Large intestine (tissue), 3 donors: ENCODE measurements around the gene RNF13. TPM values are rescaled to one million over a fixed set of nuclear protein-coding genes. Genes with fewer than 3 reads are reported as not detected.
"Not testable (repeated sequence)": the region's sequence is repeated elsewhere in the genome, so short reads cannot be mapped to it uniquely, and the experiment has no call there.

ENCODE experiments used
- DNase-seq, 2 donors: peaks; one replicate each; pipeline versions ENCODE4 v3.0.0 to v3.0.0-alpha.2; 2013
- H3K27ac ChIP-seq: one replicate; pipeline ENCODE4 v1.5.1; 2013; ENCODE audit warnings: low read length
- H3K27me3 ChIP-seq: 2 replicates; pipeline ENCODE4 v1.6.1; 2013; ENCODE audit warnings: low read length; ENCODE audit not compliant: control insufficient read depth, insufficient read depth
- H3K36me3 ChIP-seq: 2 replicates; pipeline ENCODE4 v1.6.1; 2013; ENCODE audit warnings: low read length; ENCODE audit not compliant: control insufficient read depth, insufficient read depth
- H3K4me1 ChIP-seq: one replicate; pipeline ENCODE4 v1.6.1; 2013; ENCODE audit warnings: low read length; ENCODE audit not compliant: control insufficient read depth, insufficient read depth
- H3K4me3 ChIP-seq: one replicate; pipeline ENCODE4 v1.5.1; 2013; ENCODE audit warnings: low read length
- H3K9me3 ChIP-seq: one replicate; pipeline ENCODE4 v1.6.1; 2013; ENCODE audit warnings: mild to moderate bottlenecking, low read depth, low read length, moderate library complexity; ENCODE audit not compliant: control insufficient read depth
- WGBS: methylation state at CpG from one replicate; pipeline ENCODE4 v1.1.5; 2013; ENCODE audit warnings: low lambda C conversion rate; ENCODE audit not compliant: insufficient coverage; 5-methylcytosine and 5-hydroxymethylcytosine counted together
- polyA plus RNA-seq: library from polyadenylated mRNA; unstranded; fragments of 120-200 nt; gene quantifications from one replicate; pipeline ENCODE4 v1.2.1, GENCODE V29; 2013

Gene RNF13
- polyA plus RNA-seq, 1 donor = 56.2 TPM

GRCh38 chr3:149977386-149977785 is 164.4 kb downstream of the RNF13 start:
- Histone ChIP-seq H3K27me3 (no peaks in the 10 kb centered on the region), H3K36me3 (no peaks in the 10 kb centered on the region), H3K4me1 (no peaks in the 10 kb centered on the region), H3K27ac (no peak overlapping the region), H3K9me3 (no peaks in the 10 kb centered on the region), H3K4me3 (no peak overlapping the region)
- no CpG with 5 or more reads among the region's 2 CpGs for WGBS
- no peak for DNase-seq

- not testable (repeated sequence) for H3K36me3 ChIP-seq, H3K27ac ChIP-seq, H3K27me3 ChIP-seq, H3K4me1 ChIP-seq, DNase-seq, H3K4me3 ChIP-seq, H3K9me3 ChIP-seq
- WGBS = no CpG with 5 or more reads among the region's 10 CpGs
Observed at GRCh38 chr3:149981979-149982378, 169.0 kb downstream of the RNF13 start.

GRCh38 chr3:149983053-149983452 is 170.0 kb downstream of the RNF13 start:
- H3K9me3 ChIP-seq, H3K27me3 ChIP-seq, DNase-seq, H3K36me3 ChIP-seq, H3K4me1 ChIP-seq, H3K27ac ChIP-seq, H3K4me3 ChIP-seq: not testable (repeated sequence)
- no CpG with 5 or more reads among the region's 32 CpGs for WGBS

- no CpG with 5 or more reads among the region's 4 CpGs for WGBS
- H3K9me3 ChIP-seq = no peaks in the 10 kb centered on the region
- no peak overlapping the region for H3K4me3 ChIP-seq
- H3K4me1 ChIP-seq = no peaks in the 10 kb centered on the region
- no peaks in the 10 kb centered on the region for H3K27me3 ChIP-seq
- no peaks in the 10 kb centered on the region for H3K36me3 ChIP-seq
- no peak overlapping the region for H3K27ac ChIP-seq
- DNase-seq = no peak
Observed at GRCh38 chr3:149983628-149984027, 170.6 kb downstream of the RNF13 start.

GRCh38 chr3:149989307-149989706 is 176.3 kb downstream of the RNF13 start:
- no CpG with 5 or more reads among the region's 2 CpGs for WGBS
- Histone ChIP-seq H3K36me3 (no peaks in the 10 kb centered on the region), H3K9me3 (peaks cover 2% of the 10 kb centered on the region), H3K27ac (no peak overlapping the region), H3K4me3 (no peak overlapping the region), H3K4me1 (no peaks in the 10 kb centered on the region), H3K27me3 (no peaks in the 10 kb centered on the region)
- no peak for DNase-seq

- Histone ChIP-seq H3K4me3 (no peak overlapping the region), H3K27me3 (no peaks in the 10 kb centered on the region), H3K9me3 (peaks cover 4% of the 10 kb centered on the region), H3K4me1 (no peaks in the 10 kb centered on the region), H3K27ac (no peak overlapping the region), H3K36me3 (no peaks in the 10 kb centered on the region)
- DNase-seq = no peak
- WGBS = 60% methylated on average over 1 of the region's 1 CpG
Observed at GRCh38 chr3:149990423-149990948, 177.5 kb downstream of the RNF13 start.

GRCh38 chr3:149992416-149993058 is 179.5 kb downstream of the RNF13 start:
- WGBS = no CpG with 5 or more reads among the region's 4 CpGs
- no peak for DNase-seq
- no peak overlapping the region for H3K27ac ChIP-seq

GRCh38 chr3:149998946-149999345 is 185.9 kb downstream of the RNF13 start:
- 100% methylated on average over 1 of the region's 1 CpG for WGBS
- Histone ChIP-seq H3K27ac (no peak overlapping the region), H3K27me3 (peaks cover 2% of the 10 kb centered on the region), H3K4me3 (no peak overlapping the region), H3K4me1 (no peaks in the 10 kb centered on the region), H3K9me3 (peaks cover 4% of the 10 kb centered on the region), H3K36me3 (no peaks in the 10 kb centered on the region)
- DNase-seq = no peak

More at GRCh38 chr3:149992416-149993058, 179.5 kb downstream of the RNF13 start:
- Histone ChIP-seq H3K36me3 (no peaks in the 10 kb centered on the region), H3K9me3 (peaks cover 4% of the 10 kb centered on the region), H3K4me3 (no peak overlapping the region), H3K27me3 (no peaks in the 10 kb centered on the region), H3K4me1 (no peaks in the 10 kb centered on the region)

GRCh38 chr3:149999421-149999820 is 186.4 kb downstream of the RNF13 start:
- no peak for DNase-seq
- no CpG with 5 or more reads among the region's 4 CpGs for WGBS
- H3K4me3 ChIP-seq = no peak overlapping the region
- peaks cover 2% of the 10 kb centered on the region for H3K27me3 ChIP-seq
- H3K27ac ChIP-seq = no peak overlapping the region
- no peaks in the 10 kb centered on the region for H3K4me1 ChIP-seq
- H3K36me3 ChIP-seq = no peaks in the 10 kb centered on the region
- peaks cover under 1% of the 10 kb centered on the region for H3K9me3 ChIP-seq

- Histone ChIP-seq H3K27me3 (peaks cover 2% of the 10 kb centered on the region), H3K27ac (no peak overlapping the region), H3K36me3 (no peaks in the 10 kb centered on the region), H3K4me1 (no peaks in the 10 kb centered on the region), H3K9me3 (no peaks in the 10 kb centered on the region), H3K4me3 (no peak overlapping the region)
- no peak for DNase-seq
Observed at GRCh38 chr3:150000641-150001040, 187.6 kb downstream of the RNF13 start.
